ENCODE results near the gene EFNA4. TPM values are rescaled to one million over a fixed set of nuclear protein-coding genes. Genes with fewer than 3 reads are reported as not detected.

EFNA4 gene
- total RNA-seq, 1 donor from 2014 or later, result 11.8 TPM

DNA sequence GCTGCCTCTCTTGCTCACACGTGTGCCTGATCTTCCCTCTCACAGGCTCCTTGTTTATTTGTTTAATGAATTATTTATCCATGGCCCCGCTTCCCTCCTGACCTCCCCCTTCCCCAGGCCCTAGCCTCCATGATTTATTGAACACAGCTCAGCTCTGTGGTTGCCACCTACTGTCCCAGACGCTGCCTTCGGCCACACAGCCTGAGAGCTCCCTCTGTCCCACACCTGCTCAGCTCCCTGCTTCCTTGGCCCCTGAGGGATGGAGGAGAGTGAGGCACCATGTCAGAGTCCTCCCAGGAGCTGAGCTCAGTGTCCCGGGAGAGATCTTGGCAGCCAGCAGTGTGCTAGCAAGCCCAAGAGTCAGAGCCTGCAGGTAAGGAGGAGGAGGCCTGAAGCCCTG, 12.0 kb downstream of the EFNA4 start:
- Histone ChIP-seq H3K9ac (ENCODE audit: low read length) (no peak overlapping the region), H3K27ac (ENCODE audit: low read depth, low read length) (no peak overlapping the region), H3K4me2 (ENCODE audit: low read length) (no peak overlapping the region), H3K4me3 (ENCODE audit: insufficient read depth, low read depth, low read length) (no peak overlapping the region), H3K4me1 (ENCODE audit: insufficient read depth, low read length) (peaks cover 18% of the 10 kb centered on the region), H3K9me3 (ENCODE audit: insufficient read depth, low read depth, low read length) (no peaks in the 10 kb centered on the region), H2AFZ (ENCODE audit: low read depth, low read length) (no peak overlapping the region), H4K20me1 (ENCODE audit: insufficient read depth, low read length) (no peaks in the 10 kb centered on the region), H3K36me3 (ENCODE audit: insufficient read depth, low read length) (no peaks in the 10 kb centered on the region), H3K27me3 (ENCODE audit: insufficient read depth, low read length) (peaks cover 34% of the 10 kb centered on the region), H3K79me2 (ENCODE audit: insufficient read depth, low read length) (no peaks in the 10 kb centered on the region)
- TF ChIP-seq, protein P1, sequence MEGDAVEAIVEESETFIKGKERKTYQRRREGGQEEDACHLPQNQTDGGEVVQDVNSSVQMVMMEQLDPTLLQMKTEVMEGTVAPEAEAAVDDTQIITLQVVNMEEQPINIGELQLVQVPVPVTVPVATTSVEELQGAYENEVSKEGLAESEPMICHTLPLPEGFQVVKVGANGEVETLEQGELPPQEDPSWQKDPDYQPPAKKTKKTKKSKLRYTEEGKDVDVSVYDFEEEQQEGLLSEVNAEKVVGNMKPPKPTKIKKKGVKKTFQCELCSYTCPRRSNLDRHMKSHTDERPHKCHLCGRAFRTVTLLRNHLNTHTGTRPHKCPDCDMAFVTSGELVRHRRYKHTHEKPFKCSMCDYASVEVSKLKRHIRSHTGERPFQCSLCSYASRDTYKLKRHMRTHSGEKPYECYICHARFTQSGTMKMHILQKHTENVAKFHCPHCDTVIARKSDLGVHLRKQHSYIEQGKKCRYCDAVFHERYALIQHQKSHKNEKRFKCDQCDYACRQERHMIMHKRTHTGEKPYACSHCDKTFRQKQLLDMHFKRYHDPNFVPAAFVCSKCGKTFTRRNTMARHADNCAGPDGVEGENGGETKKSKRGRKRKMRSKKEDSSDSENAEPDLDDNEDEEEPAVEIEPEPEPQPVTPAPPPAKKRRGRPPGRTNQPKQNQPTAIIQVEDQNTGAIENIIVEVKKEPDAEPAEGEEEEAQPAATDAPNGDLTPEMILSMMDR (IDR thresholded peaks at IDR 0.05; ENCODE audit: insufficient read depth, low read depth, low read length), result no peak
- TF ChIP-seq EZH2 (IDR thresholded peaks at IDR 0.05; ENCODE audit: insufficient read depth, low read length), result no peak
- H3K27me3 Mint-ChIP-seq (ENCODE audit: low read depth, unreplicated experiment), result peaks cover 39% of the 10 kb centered on the region
- FAIRE-seq (no peak), DNase-seq (ENCODE audit: low read depth) (no peak)
- peaks cover 9% of the 10 kb centered on the region for H3K4me1 Mint-ChIP-seq (ENCODE audit: low read depth, unreplicated experiment)
- no peak overlapping the region for H3K4me3 Mint-ChIP-seq (ENCODE audit: unreplicated experiment)
- H3K9me3 Mint-ChIP-seq (ENCODE audit: unreplicated experiment), result no peaks in the 10 kb centered on the region
- peaks cover 2% of the 10 kb centered on the region for H3K36me3 Mint-ChIP-seq (ENCODE audit: low read depth, unreplicated experiment)
- no peak overlapping the region for H3K27ac Mint-ChIP-seq (ENCODE audit: unreplicated experiment)

DNA sequence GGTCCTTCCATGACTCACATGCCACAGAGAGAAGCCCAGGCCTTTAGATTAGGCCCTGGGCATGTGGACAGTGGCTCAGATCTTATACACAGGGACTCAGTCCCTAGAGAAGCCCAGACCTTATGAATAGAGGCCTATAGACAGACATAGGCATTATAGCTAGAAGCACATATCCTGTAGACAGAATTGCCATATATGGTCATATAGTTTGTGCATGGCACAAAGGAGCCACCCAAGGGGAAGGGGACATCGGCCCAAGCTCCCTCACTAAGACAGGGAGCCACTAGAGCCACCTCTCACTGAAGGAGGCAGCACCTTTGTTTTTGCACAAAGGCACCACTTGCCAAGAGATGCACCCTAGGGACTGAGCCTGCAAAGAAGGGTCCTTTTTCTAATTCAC, 12.8 kb downstream of the EFNA4 start:
- Histone ChIP-seq H3K79me2 (ENCODE audit: insufficient read depth, low read length) (no peaks in the 10 kb centered on the region), H3K4me2 (ENCODE audit: low read length) (no peak overlapping the region), H3K27me3 (ENCODE audit: insufficient read depth, low read length) (peaks cover 42% of the 10 kb centered on the region), H3K4me1 (ENCODE audit: insufficient read depth, low read length) (peaks cover 16% of the 10 kb centered on the region), H3K9ac (ENCODE audit: low read length) (no peak overlapping the region), H3K9me3 (ENCODE audit: insufficient read depth, low read depth, low read length) (no peaks in the 10 kb centered on the region), H3K4me3 (ENCODE audit: insufficient read depth, low read depth, low read length) (no peak overlapping the region), H4K20me1 (ENCODE audit: insufficient read depth, low read length) (peaks cover 5% of the 10 kb centered on the region), H3K27ac (ENCODE audit: low read depth, low read length) (no peak overlapping the region), H3K36me3 (ENCODE audit: insufficient read depth, low read length) (no peaks in the 10 kb centered on the region), H2AFZ (ENCODE audit: low read depth, low read length) (no peak overlapping the region)
- no peak for DNase-seq (ENCODE audit: low read depth)
- TF ChIP-seq, protein P1 (IDR thresholded peaks at IDR 0.05; ENCODE audit: insufficient read depth, low read depth, low read length), result no peak
- no peak for TF ChIP-seq EZH2 (IDR thresholded peaks at IDR 0.05; ENCODE audit: insufficient read depth, low read length)
- Mint-ChIP-seq H3K9me3 (ENCODE audit: unreplicated experiment) (no peaks in the 10 kb centered on the region), H3K4me1 (ENCODE audit: low read depth, unreplicated experiment) (peaks cover 12% of the 10 kb centered on the region), H3K27ac (ENCODE audit: unreplicated experiment) (no peak overlapping the region), H3K36me3 (ENCODE audit: low read depth, unreplicated experiment) (peaks cover 2% of the 10 kb centered on the region), H3K4me3 (ENCODE audit: unreplicated experiment) (no peak overlapping the region), H3K27me3 (ENCODE audit: low read depth, unreplicated experiment) (peaks cover 42% of the 10 kb centered on the region)
- no peak for FAIRE-seq

DNA sequence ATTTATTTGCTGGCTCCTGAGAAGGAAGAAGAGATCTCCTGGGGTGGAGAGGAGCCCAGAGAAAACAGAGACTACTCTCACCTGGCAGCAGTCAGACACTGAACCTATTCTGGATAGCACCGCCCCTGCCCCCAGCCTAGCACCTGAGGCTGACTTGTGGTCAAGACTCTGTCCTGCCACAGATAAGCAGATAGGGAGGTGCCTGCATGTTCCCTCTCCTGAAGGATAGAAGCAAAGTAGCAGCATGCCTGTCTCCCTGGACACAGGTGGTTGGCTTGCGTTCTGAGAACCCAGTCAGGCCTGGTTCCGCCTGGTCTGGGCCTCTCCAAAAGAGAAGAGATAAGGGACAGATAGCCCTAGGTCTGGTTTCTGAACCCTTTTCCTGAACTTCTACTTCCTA, 13.8 kb downstream of the EFNA4 start:
- Histone ChIP-seq H3K4me3 (ENCODE audit: insufficient read depth, low read depth, low read length) (no peak overlapping the region), H3K4me1 (ENCODE audit: insufficient read depth, low read length) (peaks cover 16% of the 10 kb centered on the region), H3K79me2 (ENCODE audit: insufficient read depth, low read length) (no peaks in the 10 kb centered on the region), H3K4me2 (ENCODE audit: low read length) (no peak overlapping the region), H3K27me3 (ENCODE audit: insufficient read depth, low read length) (peaks cover 48% of the 10 kb centered on the region), H3K9me3 (ENCODE audit: insufficient read depth, low read depth, low read length) (no peaks in the 10 kb centered on the region), H4K20me1 (ENCODE audit: insufficient read depth, low read length) (peaks cover 8% of the 10 kb centered on the region), H2AFZ (ENCODE audit: low read depth, low read length) (no peak overlapping the region), H3K27ac (ENCODE audit: low read depth, low read length) (no peak overlapping the region), H3K36me3 (ENCODE audit: insufficient read depth, low read length) (no peaks in the 10 kb centered on the region), H3K9ac (ENCODE audit: low read length) (no peak overlapping the region)
- Mint-ChIP-seq H3K9me3 (ENCODE audit: unreplicated experiment) (no peaks in the 10 kb centered on the region), H3K27ac (ENCODE audit: unreplicated experiment) (no peak overlapping the region), H3K4me3 (ENCODE audit: unreplicated experiment) (no peak overlapping the region), H3K27me3 (ENCODE audit: low read depth, unreplicated experiment) (peaks cover 39% of the 10 kb centered on the region), H3K4me1 (ENCODE audit: low read depth, unreplicated experiment) (peaks cover 11% of the 10 kb centered on the region), H3K36me3 (ENCODE audit: low read depth, unreplicated experiment) (peaks cover 2% of the 10 kb centered on the region)
- FAIRE-seq (no peak), DNase-seq (ENCODE audit: low read depth) (no peak)
- TF ChIP-seq, protein P1 (IDR thresholded peaks at IDR 0.05; ENCODE audit: insufficient read depth, low read depth, low read length), result no peak
